Measurements from ENCODE around the gene FADS3. TPM values are rescaled to one million over a fixed set of nuclear protein-coding genes. Genes with fewer than 3 reads are reported as not detected.

FADS3 gene
- total RNA-seq, 1 experiment from 2014 or later: 39.5 TPM

DNA sequence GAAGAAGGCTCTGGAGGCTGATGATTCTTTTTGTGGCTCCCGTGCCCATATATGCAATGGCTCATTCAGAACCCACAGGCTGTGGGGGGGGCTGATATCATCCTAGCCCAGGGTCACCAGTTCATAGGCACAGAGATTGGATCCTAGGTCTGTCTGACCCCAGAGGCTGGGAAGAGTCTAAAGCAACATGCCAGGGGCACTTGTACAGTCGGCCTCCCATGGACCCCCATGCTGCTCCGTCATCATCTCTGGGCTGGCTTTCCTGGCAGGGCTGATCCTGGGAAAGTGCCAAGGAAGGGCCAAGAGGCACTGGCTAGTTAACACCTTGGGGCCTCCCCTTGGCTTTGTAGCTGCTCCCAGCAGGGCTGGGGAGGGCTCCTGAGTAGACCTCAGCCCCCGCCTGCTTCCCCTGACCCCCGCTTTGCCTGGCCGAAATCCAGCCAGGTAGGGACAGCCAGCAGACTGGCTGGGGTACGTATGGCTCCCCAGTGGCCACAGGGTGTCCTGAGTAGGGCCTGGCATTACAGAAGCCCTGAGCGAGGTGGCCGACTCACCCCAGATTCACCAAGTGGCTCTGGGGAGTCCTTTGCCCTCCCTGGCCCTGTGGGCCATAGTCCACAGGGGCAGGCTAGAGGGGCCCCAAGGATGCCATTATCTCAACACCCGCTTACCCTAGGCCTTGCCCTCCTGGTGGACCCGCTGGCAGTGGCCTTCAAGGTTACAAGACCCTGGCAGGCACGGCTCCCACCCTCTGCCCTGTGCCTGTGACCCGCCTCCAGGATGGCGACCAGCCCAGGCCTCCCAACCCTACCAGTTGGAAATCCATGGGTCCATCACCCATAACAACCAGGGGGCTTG, 22.5 kb downstream of the FADS3 start:
- H3K36me3 ChIP-seq (ENCODE audit: insufficient read depth, low read length): no peaks in the 10 kb centered on the region
- H3K27ac ChIP-seq (ENCODE audit: low read length): no peak overlapping the region
- no peak overlapping the region for H3K4me3 ChIP-seq (ENCODE audit: low read length)
- DNase-seq: no peak
- H3K79me2 ChIP-seq (ENCODE audit: low read length): no peaks in the 10 kb centered on the region
- peaks cover 12% of the 10 kb centered on the region for H3K4me1 ChIP-seq (ENCODE audit: low read length)
- peaks cover 4% of the 10 kb centered on the region; the same call in 1 of the 2 replicates for H4K20me1 ChIP-seq (ENCODE audit: insufficient read depth, low read depth, low read length)
- no peak overlapping the region for H3K9ac ChIP-seq (ENCODE audit: low read length)
- no peak overlapping the region for H3K4me2 ChIP-seq (ENCODE audit: low read depth, low read length, poor library complexity, severe bottlenecking)
- no peaks in the 10 kb centered on the region for H3K9me2 ChIP-seq (replicated peaks; ENCODE audit: insufficient read depth, low read length)
- H3K27me3 ChIP-seq (ENCODE audit: low read length): no peaks in the 10 kb centered on the region
- H3K9me3 ChIP-seq (ENCODE audit: low read length): no peaks in the 10 kb centered on the region
- H2AFZ ChIP-seq (ENCODE audit: low read length): no peak overlapping the region

GRCh38 chr11:61866958-61867343, 24.4 kb downstream of the FADS3 start:
- H3K9ac ChIP-seq (ENCODE audit: low read length): no peak overlapping the region
- no peaks in the 10 kb centered on the region for H3K79me2 ChIP-seq (ENCODE audit: low read length)
- no peak overlapping the region for H3K4me3 ChIP-seq (ENCODE audit: low read length)
- H3K4me1 ChIP-seq (ENCODE audit: low read length): peaks cover 12% of the 10 kb centered on the region
- no peak overlapping the region for H3K4me2 ChIP-seq (ENCODE audit: low read depth, low read length, poor library complexity, severe bottlenecking)
- DNase-seq: no peak
- no peaks in the 10 kb centered on the region for H3K27me3 ChIP-seq (ENCODE audit: low read length)
- H2AFZ ChIP-seq (ENCODE audit: low read length): no peak overlapping the region
- H3K9me3 ChIP-seq (ENCODE audit: low read length): no peaks in the 10 kb centered on the region
- no peaks in the 10 kb centered on the region for H3K36me3 ChIP-seq (ENCODE audit: insufficient read depth, low read length)
- H3K27ac ChIP-seq (ENCODE audit: low read length): no peak overlapping the region
- peaks cover 4% of the 10 kb centered on the region; the same call in 1 of the 2 replicates for H4K20me1 ChIP-seq (ENCODE audit: insufficient read depth, low read depth, low read length)
- no peaks in the 10 kb centered on the region for H3K9me2 ChIP-seq (replicated peaks; ENCODE audit: insufficient read depth, low read length)

GRCh38 chr11:61866231-61866957, 25.0 kb downstream of the FADS3 start:
- H3K9ac ChIP-seq (ENCODE audit: low read length): no peak overlapping the region

DNA sequence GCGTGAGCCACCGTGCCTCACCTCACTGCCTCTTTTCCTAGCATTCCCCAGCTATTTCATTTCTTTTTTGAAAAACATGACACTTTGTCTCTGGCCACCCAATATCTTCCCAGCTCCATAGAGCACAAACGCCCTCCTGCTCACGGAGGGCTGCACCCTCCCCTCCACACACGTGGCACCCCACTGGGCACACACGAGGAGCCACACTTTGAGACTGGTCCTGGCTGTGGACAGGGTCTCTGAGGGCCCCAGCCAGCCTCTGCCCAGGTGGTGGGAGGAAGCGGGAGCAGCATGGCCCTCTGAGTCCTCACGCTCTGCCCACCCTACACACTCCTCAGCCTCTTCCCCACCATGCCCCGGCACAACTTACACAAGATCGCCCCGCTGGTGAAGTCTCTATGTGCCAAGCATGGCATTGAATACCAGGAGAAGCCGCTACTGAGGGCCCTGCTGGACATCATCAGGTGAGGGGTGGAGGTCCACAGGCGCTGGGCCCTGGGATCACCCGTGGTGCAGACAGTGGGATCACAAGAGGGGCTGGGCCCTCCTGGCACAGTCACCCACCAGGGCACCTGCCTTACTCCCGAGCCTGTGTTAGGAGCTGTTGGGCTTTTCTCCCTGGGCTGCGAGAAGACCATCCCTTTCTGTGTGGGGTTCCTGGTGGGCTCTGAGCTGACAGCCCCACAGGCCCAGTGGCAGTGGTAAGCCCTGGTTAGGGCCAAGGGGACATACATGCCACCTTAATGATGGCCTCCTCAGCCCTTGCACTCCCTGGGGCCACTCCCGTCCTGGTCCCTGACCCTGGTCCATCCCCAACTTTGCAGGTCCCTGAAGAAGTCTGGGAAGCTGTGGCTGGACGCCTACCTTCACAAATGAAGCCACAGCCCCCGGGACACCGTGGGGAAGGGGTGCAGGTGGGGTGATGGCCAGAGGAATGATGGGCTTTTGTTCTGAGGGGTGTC, 26.2 kb downstream of the FADS3 start:
- DNase-seq: no peak
- H3K27ac ChIP-seq (ENCODE audit: low read length): no peak overlapping the region

More at GRCh38 chr11:61866231-61866957, 25.0 kb downstream of the FADS3 start:
- Histone ChIP-seq H3K9me3 (ENCODE audit: low read length) (no peaks in the 10 kb centered on the region), H3K4me3 (ENCODE audit: low read length) (no peak overlapping the region), H3K79me2 (ENCODE audit: low read length) (no peaks in the 10 kb centered on the region), H3K4me2 (ENCODE audit: low read depth, low read length, poor library complexity, severe bottlenecking) (no peak overlapping the region), H3K27ac (ENCODE audit: low read length) (no peak overlapping the region), H3K4me1 (ENCODE audit: low read length) (peaks cover 10% of the 10 kb centered on the region), H3K27me3 (ENCODE audit: low read length) (no peaks in the 10 kb centered on the region), H3K9me2 (replicated peaks; ENCODE audit: insufficient read depth, low read length) (no peaks in the 10 kb centered on the region), H4K20me1 (ENCODE audit: insufficient read depth, low read depth, low read length) (peaks cover 4% of the 10 kb centered on the region; the same call in 1 of the 2 replicates), H2AFZ (ENCODE audit: low read length) (no peak overlapping the region), H3K36me3 (ENCODE audit: insufficient read depth, low read length) (no peaks in the 10 kb centered on the region)
- no peak for DNase-seq

GRCh38 chr11:61863548-61864081, 27.7 kb downstream of the FADS3 start:
- H3K4me2 ChIP-seq (ENCODE audit: low read depth, low read length, poor library complexity, severe bottlenecking): no peak overlapping the region
- no peaks in the 10 kb centered on the region for H3K79me2 ChIP-seq (ENCODE audit: low read length)
- DNase-seq: no peak
- H2AFZ ChIP-seq (ENCODE audit: low read length): no peak overlapping the region
- H3K9ac ChIP-seq (ENCODE audit: low read length): no peak overlapping the region
- H4K20me1 ChIP-seq (ENCODE audit: insufficient read depth, low read depth, low read length): peaks cover 4% of the 10 kb centered on the region; the same call in 1 of the 2 replicates
- no peaks in the 10 kb centered on the region for H3K36me3 ChIP-seq (ENCODE audit: insufficient read depth, low read length)
- no peaks in the 10 kb centered on the region for H3K9me2 ChIP-seq (replicated peaks; ENCODE audit: insufficient read depth, low read length)
- H3K27ac ChIP-seq (ENCODE audit: low read length): no peak overlapping the region
- H3K4me1 ChIP-seq (ENCODE audit: low read length): no peaks in the 10 kb centered on the region
- H3K4me3 ChIP-seq (ENCODE audit: low read length): no peak overlapping the region
- H3K9me3 ChIP-seq (ENCODE audit: low read length): no peaks in the 10 kb centered on the region
- H3K27me3 ChIP-seq (ENCODE audit: low read length): no peaks in the 10 kb centered on the region

More for the DNA sequence above, 26.2 kb downstream of the FADS3 start:
- Histone ChIP-seq H3K9ac (ENCODE audit: low read length) (no peak overlapping the region), H3K9me3 (ENCODE audit: low read length) (no peaks in the 10 kb centered on the region), H4K20me1 (ENCODE audit: insufficient read depth, low read depth, low read length) (peaks cover 4% of the 10 kb centered on the region; the same call in 1 of the 2 replicates), H3K4me1 (ENCODE audit: low read length) (no peaks in the 10 kb centered on the region), H2AFZ (ENCODE audit: low read length) (no peak overlapping the region), H3K79me2 (ENCODE audit: low read length) (no peaks in the 10 kb centered on the region), H3K36me3 (ENCODE audit: insufficient read depth, low read length) (no peaks in the 10 kb centered on the region), H3K4me3 (ENCODE audit: low read length) (no peak overlapping the region), H3K9me2 (replicated peaks; ENCODE audit: insufficient read depth, low read length) (no peaks in the 10 kb centered on the region), H3K27me3 (ENCODE audit: low read length) (no peaks in the 10 kb centered on the region), H3K4me2 (ENCODE audit: low read depth, low read length, poor library complexity, severe bottlenecking) (no peak overlapping the region)

GRCh38 chr11:61862714-61863547, 28.4 kb downstream of the FADS3 start:
- no peak overlapping the region for H3K9ac ChIP-seq (ENCODE audit: low read length)
- H4K20me1 ChIP-seq (ENCODE audit: insufficient read depth, low read depth, low read length): peaks cover 4% of the 10 kb centered on the region; the same call in 1 of the 2 replicates
- H3K4me3 ChIP-seq (ENCODE audit: low read length): no peak overlapping the region
- H3K36me3 ChIP-seq (ENCODE audit: insufficient read depth, low read length): no peaks in the 10 kb centered on the region
- H3K27ac ChIP-seq (ENCODE audit: low read length): no peak overlapping the region
- no peaks in the 10 kb centered on the region for H3K9me2 ChIP-seq (replicated peaks; ENCODE audit: insufficient read depth, low read length)
- no peak overlapping the region for H2AFZ ChIP-seq (ENCODE audit: low read length)
- H3K4me1 ChIP-seq (ENCODE audit: low read length): no peaks in the 10 kb centered on the region
- DNase-seq: no peak
- H3K27me3 ChIP-seq (ENCODE audit: low read length): no peaks in the 10 kb centered on the region
- H3K79me2 ChIP-seq (ENCODE audit: low read length): no peaks in the 10 kb centered on the region
- H3K4me2 ChIP-seq (ENCODE audit: low read depth, low read length, poor library complexity, severe bottlenecking): no peak overlapping the region
- no peaks in the 10 kb centered on the region for H3K9me3 ChIP-seq (ENCODE audit: low read length)

DNA sequence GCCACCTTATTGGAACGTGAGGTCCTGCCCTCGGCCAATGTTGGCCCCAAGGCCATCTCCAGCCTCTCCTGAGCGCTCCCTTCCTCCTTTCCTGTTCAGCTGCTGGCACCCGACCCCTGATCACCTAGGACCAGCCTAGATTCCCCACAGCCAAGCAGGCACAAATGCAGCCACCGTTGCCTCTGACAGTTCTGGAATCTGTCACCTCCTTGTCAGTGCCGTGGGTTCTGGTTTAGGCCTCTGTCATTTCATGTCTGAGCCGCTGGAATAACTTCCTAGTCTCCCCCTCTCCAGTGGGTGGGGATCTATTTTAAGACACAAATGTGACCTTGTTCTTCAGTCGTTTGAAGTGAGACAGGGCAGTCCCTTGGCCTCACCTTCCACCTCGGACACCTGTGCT, 29.7 kb downstream of the FADS3 start:
- H3K9ac ChIP-seq (ENCODE audit: low read length): no peak overlapping the region

More for the DNA sequence above, 29.7 kb downstream of the FADS3 start:
- Histone ChIP-seq H3K9me2 (replicated peaks; ENCODE audit: insufficient read depth, low read length) (no peaks in the 10 kb centered on the region), H3K4me3 (ENCODE audit: low read length) (no peak overlapping the region), H3K27me3 (ENCODE audit: low read length) (no peaks in the 10 kb centered on the region), H3K79me2 (ENCODE audit: low read length) (no peaks in the 10 kb centered on the region), H2AFZ (ENCODE audit: low read length) (no peak overlapping the region), H3K27ac (ENCODE audit: low read length) (no peak overlapping the region), H3K4me1 (ENCODE audit: low read length) (no peaks in the 10 kb centered on the region), H3K9me3 (ENCODE audit: low read length) (no peaks in the 10 kb centered on the region), H4K20me1 (ENCODE audit: insufficient read depth, low read depth, low read length) (peaks cover 6% of the 10 kb centered on the region; the same call in 1 of the 2 replicates), H3K4me2 (ENCODE audit: low read depth, low read length, poor library complexity, severe bottlenecking) (no peak overlapping the region), H3K36me3 (ENCODE audit: insufficient read depth, low read length) (no peaks in the 10 kb centered on the region)
- DNase-seq: no peak

Data from Karpas-422 (cell line).